DND-41 (cell line): ENCODE results near the gene ZC2HC1B.

Experiments used
- EZH2 ChIP-seq: IDR thresholded peaks from 3 replicates; pipeline ENCODE4 v1.6.1; 2012; ENCODE audit warnings: borderline replicate concordance, low read depth, mild to moderate bottlenecking, moderate library complexity, low read length, inconsistent platforms; ENCODE audit not compliant: severe bottlenecking
- TF ChIP-seq, protein P1 (sequence below): IDR thresholded peaks from 2 replicates; pipeline ENCODE4 v1.5.1; 2012; ENCODE audit warnings: borderline replicate concordance, low read length, moderate library complexity, mild to moderate bottlenecking; ENCODE audit not compliant: poor library complexity, severe bottlenecking; ENCODE audit errors: extremely low read depth

GRCh38 chr6:143971482-143972205 is 107.4 kb downstream of the ZC2HC1B start:
- TF ChIP-seq, protein P1, sequence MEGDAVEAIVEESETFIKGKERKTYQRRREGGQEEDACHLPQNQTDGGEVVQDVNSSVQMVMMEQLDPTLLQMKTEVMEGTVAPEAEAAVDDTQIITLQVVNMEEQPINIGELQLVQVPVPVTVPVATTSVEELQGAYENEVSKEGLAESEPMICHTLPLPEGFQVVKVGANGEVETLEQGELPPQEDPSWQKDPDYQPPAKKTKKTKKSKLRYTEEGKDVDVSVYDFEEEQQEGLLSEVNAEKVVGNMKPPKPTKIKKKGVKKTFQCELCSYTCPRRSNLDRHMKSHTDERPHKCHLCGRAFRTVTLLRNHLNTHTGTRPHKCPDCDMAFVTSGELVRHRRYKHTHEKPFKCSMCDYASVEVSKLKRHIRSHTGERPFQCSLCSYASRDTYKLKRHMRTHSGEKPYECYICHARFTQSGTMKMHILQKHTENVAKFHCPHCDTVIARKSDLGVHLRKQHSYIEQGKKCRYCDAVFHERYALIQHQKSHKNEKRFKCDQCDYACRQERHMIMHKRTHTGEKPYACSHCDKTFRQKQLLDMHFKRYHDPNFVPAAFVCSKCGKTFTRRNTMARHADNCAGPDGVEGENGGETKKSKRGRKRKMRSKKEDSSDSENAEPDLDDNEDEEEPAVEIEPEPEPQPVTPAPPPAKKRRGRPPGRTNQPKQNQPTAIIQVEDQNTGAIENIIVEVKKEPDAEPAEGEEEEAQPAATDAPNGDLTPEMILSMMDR = no peak
- TF ChIP-seq EZH2 = no peak
